ENCODE data around the gene MAML2. TPM values are rescaled to one million over a fixed set of nuclear protein-coding genes. Genes with fewer than 3 reads are reported as not detected.
A peak's percentile ranks its signal among the peaks of the same experiment; 100 is the strongest.

Gene MAML2
- total RNA-seq, 1 experiment from 2014 or later = 28.3 TPM

DNA sequence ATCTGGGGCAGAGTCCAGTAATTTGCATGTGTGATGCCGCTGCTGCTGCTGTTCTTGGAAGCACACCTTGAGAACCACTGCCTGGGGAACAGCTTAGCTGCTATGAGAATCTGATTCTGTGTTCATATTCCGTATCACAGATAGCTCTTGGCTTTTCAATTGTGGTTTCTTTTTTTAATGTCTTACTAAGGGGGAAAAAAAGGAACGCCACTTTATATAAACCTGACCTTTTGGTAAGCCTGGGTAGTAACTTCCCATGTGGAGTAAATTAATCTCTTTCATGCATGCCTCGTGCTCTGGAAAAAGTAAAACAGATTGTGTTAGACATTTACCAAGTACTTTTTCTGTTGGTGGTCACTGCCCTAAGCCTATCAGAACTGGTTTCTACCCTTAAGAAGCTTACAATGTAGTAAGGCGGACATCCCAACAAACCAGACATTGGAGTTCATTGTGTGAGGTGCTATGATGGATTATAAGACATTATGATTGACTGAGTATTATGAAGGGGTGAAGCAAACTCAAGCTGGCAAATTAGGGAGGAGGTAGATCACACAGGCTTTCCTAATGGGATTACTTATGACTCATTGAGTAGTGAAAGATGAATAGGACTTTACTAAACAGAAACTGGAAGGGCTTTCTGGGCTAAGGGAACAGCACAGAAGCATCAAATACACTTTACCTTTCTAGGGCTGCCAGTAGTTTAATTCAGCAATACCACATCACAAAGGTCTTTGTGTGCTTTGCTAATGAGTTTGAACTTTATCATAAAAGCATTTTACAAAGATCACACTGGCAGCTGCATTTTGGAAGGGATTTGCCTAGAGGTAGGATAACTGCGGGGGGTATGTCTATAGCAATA, 64.7 kb downstream of the MAML2 start:
- TF ChIP-seq EZH2 (IDR thresholded peaks at IDR 0.05; ENCODE audit: low read depth) = no peak
- TF ChIP-seq, protein P1, sequence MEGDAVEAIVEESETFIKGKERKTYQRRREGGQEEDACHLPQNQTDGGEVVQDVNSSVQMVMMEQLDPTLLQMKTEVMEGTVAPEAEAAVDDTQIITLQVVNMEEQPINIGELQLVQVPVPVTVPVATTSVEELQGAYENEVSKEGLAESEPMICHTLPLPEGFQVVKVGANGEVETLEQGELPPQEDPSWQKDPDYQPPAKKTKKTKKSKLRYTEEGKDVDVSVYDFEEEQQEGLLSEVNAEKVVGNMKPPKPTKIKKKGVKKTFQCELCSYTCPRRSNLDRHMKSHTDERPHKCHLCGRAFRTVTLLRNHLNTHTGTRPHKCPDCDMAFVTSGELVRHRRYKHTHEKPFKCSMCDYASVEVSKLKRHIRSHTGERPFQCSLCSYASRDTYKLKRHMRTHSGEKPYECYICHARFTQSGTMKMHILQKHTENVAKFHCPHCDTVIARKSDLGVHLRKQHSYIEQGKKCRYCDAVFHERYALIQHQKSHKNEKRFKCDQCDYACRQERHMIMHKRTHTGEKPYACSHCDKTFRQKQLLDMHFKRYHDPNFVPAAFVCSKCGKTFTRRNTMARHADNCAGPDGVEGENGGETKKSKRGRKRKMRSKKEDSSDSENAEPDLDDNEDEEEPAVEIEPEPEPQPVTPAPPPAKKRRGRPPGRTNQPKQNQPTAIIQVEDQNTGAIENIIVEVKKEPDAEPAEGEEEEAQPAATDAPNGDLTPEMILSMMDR (conservative IDR thresholded peaks at IDR 0.05) = no peak
- Histone ChIP-seq H2AFZ (no peak overlapping the region), H3K27ac (peak overlapping the region; percentile 78), H4K20me1 (ENCODE audit: insufficient read depth) (no peaks in the 10 kb centered on the region), H3K79me2 (ENCODE audit: low read depth) (peaks cover 95% of the 10 kb centered on the region), H3K4me2 (peak overlapping the region; percentile 46), H3K9me3 (ENCODE audit: insufficient read depth, low read depth) (no peaks in the 10 kb centered on the region), H3K4me3 (no peak overlapping the region), H3K27me3 (ENCODE audit: insufficient read depth, low read depth) (no peaks in the 10 kb centered on the region), H3F3A (ENCODE audit: insufficient read depth, low read depth) (peaks cover 41% of the 10 kb centered on the region), H3K9me2 (ENCODE audit: insufficient read depth) (no peaks in the 10 kb centered on the region), H3K36me3 (ENCODE audit: low read depth) (no peaks in the 10 kb centered on the region), H3K4me1 (replicated peaks; ENCODE audit: insufficient read depth) (peaks cover 66% of the 10 kb centered on the region)
- ChIA-PET POLR2A (ENCODE audit: unreplicated experiment) (no interaction called here), CTCF (no interaction called here)
- DNase-seq = peak in 1 of 2 experiments; percentile 64
- BruUV-seq (replicated peaks) = no TSS peak
- intact Hi-C loops (cut with micrococcal nuclease; ENCODE audit: unreplicated experiment) = no loop called here

DNA sequence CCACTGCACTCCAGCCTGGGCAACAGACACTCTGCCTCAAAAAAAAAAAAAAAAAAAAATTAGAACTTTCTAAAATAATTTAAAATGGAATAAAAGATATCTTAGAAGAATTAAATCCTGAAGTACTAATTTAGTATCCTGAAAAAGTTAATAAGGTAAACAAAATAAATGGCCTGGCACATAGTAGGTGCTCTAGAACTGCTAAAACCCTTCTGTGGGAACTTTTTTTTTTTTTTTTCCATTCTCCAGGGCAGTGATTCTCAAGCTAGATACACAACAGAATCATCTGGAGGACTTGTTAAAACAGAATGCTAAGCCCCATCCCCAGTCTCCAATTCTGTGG, 65.3 kb downstream of the MAML2 start:
- BruUV-seq (replicated peaks) = no TSS peak
- intact Hi-C loops (cut with micrococcal nuclease; ENCODE audit: unreplicated experiment) = no loop called here
- H3K27me3 ChIP-seq (ENCODE audit: insufficient read depth, low read depth) = no peaks in the 10 kb centered on the region
- POLR2A ChIA-PET (ENCODE audit: unreplicated experiment) = no interaction called here
- no peaks in the 10 kb centered on the region for H3K36me3 ChIP-seq (ENCODE audit: low read depth)
- TF ChIP-seq EZH2 (IDR thresholded peaks at IDR 0.05; ENCODE audit: low read depth) = no peak
- TF ChIP-seq, protein P1 (conservative IDR thresholded peaks at IDR 0.05) = no peak
- CTCF ChIA-PET = no interaction called here
- peaks cover 92% of the 10 kb centered on the region for H3K79me2 ChIP-seq (ENCODE audit: low read depth)
- peaks cover 72% of the 10 kb centered on the region for H3K4me1 ChIP-seq (replicated peaks; ENCODE audit: insufficient read depth)
- DNase-seq = no peak
- H3F3A ChIP-seq (ENCODE audit: insufficient read depth, low read depth) = peaks cover 47% of the 10 kb centered on the region
- no peak overlapping the region for H3K4me3 ChIP-seq
- no peak overlapping the region for H2AFZ ChIP-seq
- H3K4me2 ChIP-seq = no peak overlapping the region
- H3K9me3 ChIP-seq (ENCODE audit: insufficient read depth, low read depth) = no peaks in the 10 kb centered on the region
- H3K9me2 ChIP-seq (ENCODE audit: insufficient read depth) = no peaks in the 10 kb centered on the region
- no peak overlapping the region; the same call in 1 of the 2 replicates for H3K27ac ChIP-seq
- no peaks in the 10 kb centered on the region for H4K20me1 ChIP-seq (ENCODE audit: insufficient read depth)

DNA sequence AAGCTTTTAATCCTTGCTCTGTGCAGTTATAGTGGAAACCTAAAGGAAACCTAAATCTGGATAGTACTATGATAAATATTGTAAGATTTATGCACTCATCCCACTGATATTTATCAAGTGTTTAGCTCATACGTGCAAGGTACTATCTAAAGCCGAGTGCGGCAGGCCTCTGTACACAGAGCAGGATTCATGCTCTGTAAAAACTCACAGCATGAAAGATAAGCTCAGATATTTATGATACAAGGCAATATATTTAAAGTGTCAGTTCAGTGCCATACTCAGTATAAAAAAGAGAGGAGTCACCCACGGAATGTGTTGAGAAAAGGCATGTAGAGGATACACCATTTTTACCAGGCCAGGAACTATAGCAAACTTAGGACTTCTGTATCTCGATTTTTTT, 66.2 kb downstream of the MAML2 start:
- no TSS peak for BruUV-seq (replicated peaks)
- no peak for DNase-seq

More for the DNA sequence above, 66.2 kb downstream of the MAML2 start:
- peaks cover 81% of the 10 kb centered on the region for H3K4me1 ChIP-seq (replicated peaks; ENCODE audit: insufficient read depth)
- no peak for TF ChIP-seq EZH2 (IDR thresholded peaks at IDR 0.05; ENCODE audit: low read depth)
- TF ChIP-seq, protein P1 (conservative IDR thresholded peaks at IDR 0.05) = no peak
- H3F3A ChIP-seq (ENCODE audit: insufficient read depth, low read depth) = peaks cover 55% of the 10 kb centered on the region
- no peak overlapping the region for H3K4me3 ChIP-seq
- no peaks in the 10 kb centered on the region for H3K9me2 ChIP-seq (ENCODE audit: insufficient read depth)
- H3K79me2 ChIP-seq (ENCODE audit: low read depth) = peaks cover 91% of the 10 kb centered on the region
- H2AFZ ChIP-seq = no peak overlapping the region
- no peak overlapping the region for H3K4me2 ChIP-seq
- intact Hi-C loops (cut with micrococcal nuclease; ENCODE audit: unreplicated experiment) = no loop called here
- H3K27me3 ChIP-seq (ENCODE audit: insufficient read depth, low read depth) = no peaks in the 10 kb centered on the region
- ChIA-PET POLR2A (ENCODE audit: unreplicated experiment) (no interaction called here), CTCF (interaction anchor here (0.6 to 0.7 kb wide), 2 partner anchors 89 to 1509 kb away, joined by 3 to 13 read pairs; partner anchors contain the start of gene AMOTL1)
- H3K36me3 ChIP-seq (ENCODE audit: low read depth) = peaks cover 4% of the 10 kb centered on the region; the same call in 1 of the 2 replicates
- no peaks in the 10 kb centered on the region; the same call in 1 of the 2 replicates for H3K9me3 ChIP-seq (ENCODE audit: insufficient read depth, low read depth)
- H3K27ac ChIP-seq = no peak overlapping the region
- H4K20me1 ChIP-seq (ENCODE audit: insufficient read depth) = no peaks in the 10 kb centered on the region

All from PC-9 (cell line).